Thoracic aorta (tissue), 2 donors: ENCODE data around the gene EPHB2. TPM values are rescaled to one million over a fixed set of nuclear protein-coding genes. Genes with fewer than 3 reads are reported as not detected.

Source experiments
- ATAC-seq: fragments of 150-250 bp; one replicate; pipeline ENCODE4 v1.8.0; 2017; ENCODE audit warnings: low read depth; ENCODE audit not compliant: insufficient number of reproducible peaks, low FRiP score
- DNase-seq: peaks from one replicate; pipeline ENCODE4 v3.0.0-alpha.2; 2020; ENCODE audit warnings: low spot score
- H3K27ac ChIP-seq, 2 donors: fragments of 200-600 bp; sonication (generic); 1 replicate in 1 of 2; 2 replicates in 1 of 2; pipeline ENCODE4 v1.5.1; 2016; ENCODE audit warnings: mild to moderate bottlenecking in 2 of 2, moderate library complexity in 2 of 2
- H3K27me3 ChIP-seq: fragments of 200-600 bp; sonication (generic); replicated peaks from 2 replicates; pipeline ENCODE4 v1.6.0; 2016; ENCODE audit warnings: mild to moderate bottlenecking; ENCODE audit not compliant: insufficient read depth
- H3K36me3 ChIP-seq: fragments of 200-600 bp; sonication (generic); one replicate; pipeline ENCODE4 v1.5.1; 2016
- H3K4me1 ChIP-seq, 2 donors: fragments of 200-600 bp; sonication (generic); 1 replicate in 1 of 2; 2 replicates in 1 of 2; pipeline versions ENCODE4 v1.5.1 to v1.6.0; 2016; ENCODE audit warnings: low read depth in 2 of 2, mild to moderate bottlenecking in 1 of 2; ENCODE audit not compliant: control insufficient read depth in 1 of 2
- H3K4me3 ChIP-seq: fragments of 200-600 bp; sonication (generic); 2 replicates; pipeline ENCODE4 v1.5.1; 2016; ENCODE audit warnings: mild to moderate bottlenecking
- H3K9me3 ChIP-seq: fragments of 200-600 bp; sonication (generic); 2 replicates; pipeline ENCODE4 v1.5.1; 2016
- CTCF ChIP-seq: fragments of 200-600 bp; sonication (generic); IDR thresholded peaks from one replicate; pipeline ENCODE4 v1.5.1; 2019; ENCODE audit warnings: antibody characterized with exemption
- total RNA-seq, 2 donors: library from RNA; depleted of rRNA; stranded (reverse); fragments of >200 nt; gene quantifications; one replicate each; pipeline versions ENCODE4 v1.1.0 to v1.2.3, GENCODE V29; 2016

Gene EPHB2
- total RNA-seq, 2 donors from 2014 or later, result 9.3 to 10.0 TPM

- TF ChIP-seq CTCF, result no peak
- Histone ChIP-seq H3K9me3 (no peaks in the 10 kb centered on the region), H3K4me3 (no peak overlapping the region), H3K4me1 (no peaks in the 10 kb centered on the region), H3K27me3 (no peaks in the 10 kb centered on the region), H3K27ac (no peak overlapping the region), H3K36me3 (no peaks in the 10 kb centered on the region)
- DNase-seq (no peak), ATAC-seq (no peak)
These were observed 12.4 kb downstream of the EPHB2 start for GRCh38 chr1:22722901-22723550.

GRCh38 chr1:22727873-22728272 is 17.2 kb downstream of the EPHB2 start:
- ATAC-seq (no peak), DNase-seq (no peak)
- Histone ChIP-seq H3K9me3 (no peaks in the 10 kb centered on the region), H3K27ac (no peak overlapping the region), H3K36me3 (no peaks in the 10 kb centered on the region), H3K4me1 (peaks cover 0 to 13% of the 10 kb centered on the region in 2 donors), H3K27me3 (no peaks in the 10 kb centered on the region), H3K4me3 (no peak overlapping the region)
- no peak for TF ChIP-seq CTCF

- no peak for TF ChIP-seq CTCF
- Histone ChIP-seq H3K36me3 (no peaks in the 10 kb centered on the region), H3K27me3 (no peaks in the 10 kb centered on the region), H3K4me3 (no peak overlapping the region), H3K27ac (no peak overlapping the region), H3K9me3 (no peaks in the 10 kb centered on the region), H3K4me1 (peaks cover 0 to 13% of the 10 kb centered on the region in 2 donors)
- no peak for DNase-seq
- ATAC-seq, result no peak
These were observed 18.2 kb downstream of the EPHB2 start for GRCh38 chr1:22728751-22729399.

GRCh38 chr1:22729400-22729773 is 18.7 kb downstream of the EPHB2 start:
- ATAC-seq, result no peak
- peaks cover 0 to 13% of the 10 kb centered on the region in 2 donors for H3K4me1 ChIP-seq
- H3K9me3 ChIP-seq, result no peaks in the 10 kb centered on the region
- TF ChIP-seq CTCF, result no peak
- no peak overlapping the region for H3K27ac ChIP-seq
- DNase-seq, result no peak
- H3K36me3 ChIP-seq, result no peaks in the 10 kb centered on the region
- H3K4me3 ChIP-seq, result no peak overlapping the region
- no peaks in the 10 kb centered on the region for H3K27me3 ChIP-seq

- H3K4me1 ChIP-seq, result peaks cover 0 to 13% of the 10 kb centered on the region in 2 donors
- H3K4me3 ChIP-seq, result no peak overlapping the region
- H3K27ac ChIP-seq, result no peak overlapping the region
- no peaks in the 10 kb centered on the region for H3K36me3 ChIP-seq
- ATAC-seq (no peak), DNase-seq (no peak)
- no peak for TF ChIP-seq CTCF
- H3K9me3 ChIP-seq, result no peaks in the 10 kb centered on the region
- H3K27me3 ChIP-seq, result no peaks in the 10 kb centered on the region
These were observed 19.3 kb downstream of the EPHB2 start for GRCh38 chr1:22729912-22730311.
